HFFc6 (cell line): ENCODE measurements around the gene TMPRSS3. TPM values are rescaled to one million over a fixed set of nuclear protein-coding genes. Genes with fewer than 3 reads are reported as not detected.

Source experiments
- DNase-seq: peaks from one replicate; pipeline ENCODE4 v3.0.0-alpha.2; 2018
- H3K27ac Mint-ChIP-seq: 2 replicates; pipeline ENCODE4 v1.8.0; 2020; ENCODE audit warnings: mild to moderate bottlenecking, mixed read lengths
- H3K27me3 Mint-ChIP-seq: 2 replicates; pipeline ENCODE4 v1.8.0; 2021; ENCODE audit warnings: mild to moderate bottlenecking, moderate library complexity, mixed read lengths; ENCODE audit not compliant: insufficient read depth
- H3K36me3 Mint-ChIP-seq: 2 replicates; pipeline ENCODE4 v1.8.0; 2021; ENCODE audit warnings: low read depth, mixed read lengths
- H3K4me1 Mint-ChIP-seq: 2 replicates; pipeline ENCODE4 v1.8.0; 2020; ENCODE audit warnings: low read depth, mixed read lengths
- H3K4me3 Mint-ChIP-seq: 2 replicates; pipeline ENCODE4 v1.8.0; 2020; ENCODE audit warnings: mild to moderate bottlenecking, moderate library complexity, mixed read lengths
- H3K9me3 Mint-ChIP-seq: 2 replicates; pipeline ENCODE4 v1.8.0; 2020; ENCODE audit warnings: mild to moderate bottlenecking, mixed read lengths
- total RNA-seq, 6 experiments: library from RNA; stranded (reverse); fragmentation: NEBNext Ultra II Directional; extraction: Animal tissue kit (Norgen Biotek cat#: 25700); gene quantifications; 2 replicates in 1 of 6; 3 replicates in 5 of 6; pipeline ENCODE4 v1.2.3, GENCODE V29; 2021
- TF ChIP-seq, protein P1 (sequence below): fragments of 200-600 bp; sonication (generic); IDR thresholded peaks from 2 replicates; pipeline ENCODE4 v1.5.0; 2021; ENCODE audit warnings: antibody characterized with exemption, mild to moderate bottlenecking

The TMPRSS3 gene
- total RNA-seq, 6 experiments from 2014 or later: not detected

DNA sequence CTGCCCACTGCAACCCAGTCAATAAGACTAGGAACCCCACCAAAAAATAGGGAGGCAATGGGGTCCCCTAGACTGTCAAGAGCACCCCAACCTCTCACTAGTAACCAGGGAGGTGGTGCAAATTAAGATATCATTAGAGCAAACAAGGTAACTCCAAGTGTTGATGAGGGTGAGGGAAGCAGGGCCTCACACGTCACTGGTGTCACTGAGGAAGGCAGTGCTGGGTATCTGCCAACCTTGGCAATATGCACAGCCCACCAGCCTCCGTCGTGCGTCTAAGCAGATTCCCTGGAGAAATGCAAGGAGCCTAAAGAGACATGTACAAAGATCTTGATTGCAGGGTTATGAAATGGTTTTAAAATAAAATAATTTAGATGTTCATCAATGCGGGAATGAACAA, 11.6 kb upstream of the TMPRSS3 start:
- Mint-ChIP-seq H3K9me3 (peaks cover 32% of the 10 kb centered on the region), H3K4me1 (no peaks in the 10 kb centered on the region), H3K36me3 (no peaks in the 10 kb centered on the region), H3K4me3 (no peak overlapping the region), H3K27me3 (no peaks in the 10 kb centered on the region), H3K27ac (no peak overlapping the region)
- no peak for DNase-seq
- TF ChIP-seq, protein P1, sequence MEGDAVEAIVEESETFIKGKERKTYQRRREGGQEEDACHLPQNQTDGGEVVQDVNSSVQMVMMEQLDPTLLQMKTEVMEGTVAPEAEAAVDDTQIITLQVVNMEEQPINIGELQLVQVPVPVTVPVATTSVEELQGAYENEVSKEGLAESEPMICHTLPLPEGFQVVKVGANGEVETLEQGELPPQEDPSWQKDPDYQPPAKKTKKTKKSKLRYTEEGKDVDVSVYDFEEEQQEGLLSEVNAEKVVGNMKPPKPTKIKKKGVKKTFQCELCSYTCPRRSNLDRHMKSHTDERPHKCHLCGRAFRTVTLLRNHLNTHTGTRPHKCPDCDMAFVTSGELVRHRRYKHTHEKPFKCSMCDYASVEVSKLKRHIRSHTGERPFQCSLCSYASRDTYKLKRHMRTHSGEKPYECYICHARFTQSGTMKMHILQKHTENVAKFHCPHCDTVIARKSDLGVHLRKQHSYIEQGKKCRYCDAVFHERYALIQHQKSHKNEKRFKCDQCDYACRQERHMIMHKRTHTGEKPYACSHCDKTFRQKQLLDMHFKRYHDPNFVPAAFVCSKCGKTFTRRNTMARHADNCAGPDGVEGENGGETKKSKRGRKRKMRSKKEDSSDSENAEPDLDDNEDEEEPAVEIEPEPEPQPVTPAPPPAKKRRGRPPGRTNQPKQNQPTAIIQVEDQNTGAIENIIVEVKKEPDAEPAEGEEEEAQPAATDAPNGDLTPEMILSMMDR: no peak

DNA sequence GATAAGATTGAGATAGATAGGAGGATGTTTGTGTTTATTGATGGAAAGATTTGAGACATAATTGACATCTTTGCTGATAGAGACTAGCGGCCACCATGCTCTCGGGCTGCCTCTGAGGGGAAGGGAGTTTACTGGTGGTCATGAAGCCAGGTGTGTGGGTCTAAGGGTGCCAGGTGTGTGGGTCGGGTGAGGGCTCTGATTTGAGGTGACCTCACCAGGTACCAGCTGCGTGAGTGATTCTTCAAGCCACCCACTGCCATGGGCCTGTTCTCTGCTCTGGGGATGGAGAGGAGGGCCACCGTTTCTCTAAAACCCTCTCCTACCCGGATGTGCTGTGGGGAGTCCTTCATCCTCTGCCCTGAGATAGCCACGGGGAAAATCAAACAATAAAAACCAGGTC, 11.0 kb upstream of the TMPRSS3 start:
- DNase-seq: no peak
- Mint-ChIP-seq H3K27ac (no peak overlapping the region), H3K4me1 (no peaks in the 10 kb centered on the region), H3K36me3 (no peaks in the 10 kb centered on the region), H3K4me3 (no peak overlapping the region), H3K9me3 (peaks cover 36% of the 10 kb centered on the region), H3K27me3 (no peaks in the 10 kb centered on the region)
- TF ChIP-seq, protein P1: no peak

DNA sequence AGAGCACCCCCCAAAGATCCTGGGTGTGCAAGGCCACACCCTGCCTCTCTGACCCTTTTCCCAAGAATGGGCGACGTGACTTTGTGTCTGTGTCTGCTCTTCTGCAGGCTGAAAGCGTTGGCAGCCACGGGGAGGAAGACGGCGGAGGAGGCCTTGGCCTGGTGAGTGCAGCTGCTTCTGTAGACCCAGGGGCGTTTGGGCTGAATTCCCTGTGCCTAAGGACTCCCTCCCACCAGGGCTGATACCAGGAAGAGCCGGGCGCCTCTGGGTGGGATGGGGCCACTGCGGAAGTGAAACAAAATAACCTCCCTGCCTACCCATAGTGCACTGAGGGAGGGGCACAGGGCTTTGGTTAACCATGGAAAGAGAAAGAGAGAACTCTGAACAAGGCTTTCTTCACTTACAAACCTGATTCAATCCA, 10.4 kb upstream of the TMPRSS3 start:
- no peaks in the 10 kb centered on the region for H3K36me3 Mint-ChIP-seq
- TF ChIP-seq, protein P1: no peak
- no peaks in the 10 kb centered on the region for H3K27me3 Mint-ChIP-seq
- peaks cover 41% of the 10 kb centered on the region for H3K9me3 Mint-ChIP-seq
- DNase-seq: no peak
- H3K27ac Mint-ChIP-seq: no peak overlapping the region
- H3K4me3 Mint-ChIP-seq: no peak overlapping the region
- no peaks in the 10 kb centered on the region for H3K4me1 Mint-ChIP-seq

DNA sequence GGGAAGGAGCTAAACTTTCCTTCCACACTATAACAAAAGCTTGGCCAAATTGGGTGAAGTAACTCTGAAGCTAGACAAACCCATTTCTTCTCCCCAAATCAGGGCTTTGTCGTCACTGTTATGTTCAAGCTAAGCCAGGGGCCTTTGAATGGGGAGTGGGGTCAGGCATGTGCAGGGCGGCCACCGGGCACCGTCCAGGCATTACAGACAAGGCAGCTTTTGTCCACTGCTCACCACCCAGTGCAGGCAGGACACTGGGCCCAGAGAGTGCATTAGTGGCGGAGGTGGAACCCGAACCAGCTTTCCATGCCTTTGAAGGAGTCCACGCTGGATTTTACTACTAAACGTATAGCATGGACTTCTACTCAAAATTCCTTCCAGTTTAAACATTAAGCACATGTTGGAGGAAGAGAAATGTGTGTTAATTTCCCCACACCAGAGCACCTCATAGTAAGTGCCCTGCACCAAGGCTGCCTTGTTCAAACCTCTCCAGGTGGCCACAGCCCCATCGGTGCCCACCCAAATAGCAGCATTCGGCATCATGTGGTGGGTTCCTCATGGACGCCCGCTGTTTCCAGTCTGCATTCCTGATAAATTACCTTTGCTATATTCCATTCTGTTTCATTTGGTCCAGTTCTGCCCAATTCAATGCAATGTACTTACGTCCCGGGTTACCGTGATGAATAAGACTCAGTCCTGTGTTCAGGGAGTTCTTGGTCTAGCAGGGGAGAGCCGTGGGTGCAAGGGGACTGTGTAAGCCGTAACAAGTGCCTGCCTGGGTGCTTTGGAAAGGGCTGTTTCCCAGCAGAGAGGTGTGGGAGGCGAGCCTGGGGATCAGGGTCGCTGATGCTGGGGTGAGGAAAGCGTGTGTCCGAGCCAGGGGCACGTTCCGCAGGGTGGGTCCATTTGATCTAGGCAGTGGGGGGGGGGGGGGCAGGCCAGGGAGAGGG, 9.5 kb upstream of the TMPRSS3 start:
- DNase-seq: no peak
- H3K4me1 Mint-ChIP-seq: no peaks in the 10 kb centered on the region
- peaks cover 41% of the 10 kb centered on the region for H3K9me3 Mint-ChIP-seq
- no peak overlapping the region for H3K4me3 Mint-ChIP-seq
- H3K27ac Mint-ChIP-seq: no peak overlapping the region
- no peaks in the 10 kb centered on the region for H3K27me3 Mint-ChIP-seq
- no peaks in the 10 kb centered on the region for H3K36me3 Mint-ChIP-seq
- TF ChIP-seq, protein P1: no peak

DNA sequence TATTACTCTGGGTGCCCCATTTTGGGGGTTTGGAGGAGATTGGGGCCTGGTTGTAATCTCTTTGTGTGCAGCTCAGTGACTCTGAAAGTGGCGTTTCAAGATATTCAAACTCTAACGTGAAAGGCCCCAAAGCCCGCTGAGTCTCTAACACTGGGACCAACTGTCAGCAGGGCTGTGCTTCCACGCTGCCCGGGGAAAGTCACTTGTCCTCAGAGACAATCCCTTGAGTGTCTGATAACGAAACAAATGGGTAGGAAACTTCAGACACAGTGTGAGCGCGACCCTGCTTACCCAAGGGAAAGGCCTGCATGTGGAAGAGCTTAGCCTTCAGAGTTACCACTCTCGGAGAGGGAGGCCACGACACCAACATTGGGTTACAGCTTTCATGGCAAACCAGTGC, 8.7 kb upstream of the TMPRSS3 start:
- Mint-ChIP-seq H3K9me3 (peaks cover 36% of the 10 kb centered on the region), H3K27ac (no peak overlapping the region), H3K27me3 (no peaks in the 10 kb centered on the region), H3K4me1 (no peaks in the 10 kb centered on the region), H3K36me3 (no peaks in the 10 kb centered on the region), H3K4me3 (no peak overlapping the region)
- DNase-seq: no peak
- TF ChIP-seq, protein P1: no peak
